ENCODE measurements around the gene CERS6. TPM values are rescaled to one million over a fixed set of nuclear protein-coding genes. Genes with fewer than 3 reads are reported as not detected.

CERS6 gene
- total and polyA plus RNA-seq, 8 donors: 3.2 to 18.0 (median 7.6) TPM

GRCh38 chr2:168666339-168666738, 210.3 kb downstream of the CERS6 start:
- no peak for FAIRE-seq
- 88 to 92% methylated on average over 1 of the region's 1 CpG for WGBS, 2 donors
- Histone ChIP-seq H3K4me3 (no peak overlapping the region), H3K4me1 (no peaks in the 10 kb centered on the region), H3K36me3 (no peaks in the 10 kb centered on the region), H3K27me3 (no peaks in the 10 kb centered on the region), H3K27ac (no peak overlapping the region), H3K9me3 (no peaks in the 10 kb centered on the region)
- no peak for DNase-seq
- TF ChIP-seq CTCF (IDR thresholded peaks at IDR 0.05): no peak
- ATAC-seq: no peak
- intact Hi-C loops (cut with DNase I): no loop called here

GRCh38 chr2:168667156-168667555, 211.1 kb downstream of the CERS6 start:
- no peak overlapping the region for H3K4me3 ChIP-seq
- no peaks in the 10 kb centered on the region for H3K36me3 ChIP-seq
- no peak overlapping the region for H3K27ac ChIP-seq
- ATAC-seq (no peak), DNase-seq (no peak), FAIRE-seq (no peak)
- no peaks in the 10 kb centered on the region for H3K27me3 ChIP-seq
- 88 to 98% methylated on average over 3 of the region's 3 CpGs for WGBS, 2 donors
- no peaks in the 10 kb centered on the region for H3K4me1 ChIP-seq
- TF ChIP-seq CTCF (IDR thresholded peaks at IDR 0.05): no peak
- intact Hi-C loops (cut with DNase I): no loop called here
- no peaks in the 10 kb centered on the region for H3K9me3 ChIP-seq

GRCh38 chr2:168669151-168669550, 213.1 kb downstream of the CERS6 start:
- Histone ChIP-seq H3K4me3 (no peak overlapping the region), H3K36me3 (no peaks in the 10 kb centered on the region), H3K27me3 (no peaks in the 10 kb centered on the region), H3K9me3 (no peaks in the 10 kb centered on the region), H3K27ac (no peak overlapping the region), H3K4me1 (no peaks in the 10 kb centered on the region)
- ATAC-seq (no peak), FAIRE-seq (no peak), DNase-seq (no peak)
- intact Hi-C loops (cut with DNase I): no loop called here
- no peak for TF ChIP-seq CTCF (IDR thresholded peaks at IDR 0.05)

- intact Hi-C loops (cut with DNase I): no loop called here
- FAIRE-seq: no peak
These were observed 214.4 kb downstream of the CERS6 start for GRCh38 chr2:168670478-168670877.

GRCh38 chr2:168671932-168672331, 215.9 kb downstream of the CERS6 start:
- H3K4me3 ChIP-seq: no peak overlapping the region
- 78 to 82% methylated on average over 2 of the region's 2 CpGs for WGBS, 2 donors
- FAIRE-seq: no peak
- H3K9me3 ChIP-seq: no peaks in the 10 kb centered on the region
- H3K36me3 ChIP-seq: no peaks in the 10 kb centered on the region
- no peaks in the 10 kb centered on the region for H3K27me3 ChIP-seq
- DNase-seq: no peak
- no peak overlapping the region for H3K27ac ChIP-seq
- TF ChIP-seq CTCF (IDR thresholded peaks at IDR 0.05): no peak
- H3K4me1 ChIP-seq: no peaks in the 10 kb centered on the region
- no peak for ATAC-seq
- intact Hi-C loops (cut with DNase I): no loop called here

More at GRCh38 chr2:168670478-168670877, 214.4 kb downstream of the CERS6 start:
- Histone ChIP-seq H3K4me1 (no peaks in the 10 kb centered on the region), H3K27ac (no peak overlapping the region), H3K4me3 (no peak overlapping the region), H3K27me3 (no peaks in the 10 kb centered on the region), H3K9me3 (no peaks in the 10 kb centered on the region), H3K36me3 (no peaks in the 10 kb centered on the region)
- no peak for TF ChIP-seq CTCF (IDR thresholded peaks at IDR 0.05)
- WGBS, 2 donors: 65 to 71% methylated on average over 1 of the region's 1 CpG
- DNase-seq: no peak
- ATAC-seq: no peak
